Measurements from ENCODE around the gene SUN3.
A peak's percentile ranks its signal among the peaks of the same experiment; 100 is the strongest.

SUN3 gene

GRCh38 chr7:48028938-48029337 is at the start of gene SUN3:
Gene SUN3, minus strand, starts transcription at chr7:48029107. Its CDS starts 169 bp downstream, at chr7:48028938.
- DNase-seq, result no peak

GRCh38 chr7:48078470-48078869 is 49.6 kb upstream of the SUN3 start:
- no peak for DNase-seq

DNA sequence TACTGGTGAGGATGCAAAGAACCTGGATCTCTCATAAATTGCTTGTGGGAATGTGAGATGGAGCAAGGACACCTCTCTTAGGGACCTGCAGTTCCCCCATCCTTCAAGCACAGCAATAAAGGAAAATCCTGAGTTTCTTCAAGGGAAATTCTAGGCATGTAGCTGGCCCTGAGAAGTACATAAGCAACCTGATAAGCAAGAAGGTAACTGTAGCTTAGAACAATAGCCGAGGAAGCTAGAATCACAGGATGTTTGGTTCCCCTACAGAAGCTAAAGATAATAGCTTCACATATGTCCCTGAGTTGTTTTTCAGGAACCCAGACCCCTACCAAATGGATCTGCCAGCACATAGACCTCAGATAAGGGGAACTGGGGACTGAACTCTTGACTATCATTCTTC is 48.5 kb upstream of the SUN3 start:
- DNase-seq, result no peak

- no peak for DNase-seq
Observed at GRCh38 chr7:48074204-48074654, 45.3 kb upstream of the SUN3 start.

DNA sequence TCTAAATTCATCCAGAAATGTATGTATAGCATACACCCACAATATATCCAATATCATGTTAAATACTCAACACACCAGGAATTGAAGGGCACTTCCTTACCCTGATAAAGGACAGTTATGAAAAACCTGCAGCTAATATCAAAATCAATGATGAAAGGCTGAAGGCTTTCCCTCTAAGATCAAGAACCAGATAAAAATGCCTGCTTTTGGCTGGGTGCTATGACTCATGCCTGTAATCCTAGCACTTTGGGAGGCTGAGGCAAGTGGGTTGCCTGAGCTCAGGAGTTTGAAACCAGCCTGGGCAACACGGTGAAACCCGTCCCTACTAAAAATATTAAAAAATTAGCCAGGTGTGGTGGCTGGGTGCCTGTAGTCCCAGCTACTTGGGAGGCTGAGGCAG is 38.6 kb upstream of the SUN3 start:
- DNase-seq, result no peak

- no peak for DNase-seq
Observed at GRCh38 chr7:48063985-48064384, 35.1 kb upstream of the SUN3 start.

DNA sequence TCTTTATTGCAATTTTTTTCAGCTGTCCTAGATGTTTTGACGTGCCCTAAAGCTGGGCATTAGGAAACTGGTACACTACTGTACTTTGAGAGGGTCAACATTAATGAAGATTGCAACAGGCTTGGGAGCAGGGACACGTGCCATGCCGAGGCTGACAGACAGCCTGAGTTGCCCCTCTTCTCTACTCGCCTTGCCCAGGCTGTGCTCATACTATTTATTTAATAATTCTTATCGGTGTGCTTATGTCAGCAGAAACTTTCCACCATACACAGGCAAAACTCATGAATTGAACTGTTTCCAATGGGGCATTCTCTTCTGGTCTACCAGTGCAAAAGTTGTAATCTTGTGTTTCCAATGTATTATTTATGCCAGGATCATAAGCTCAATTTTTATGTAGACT is 30.8 kb upstream of the SUN3 start:
- DNase-seq, result no peak

DNA sequence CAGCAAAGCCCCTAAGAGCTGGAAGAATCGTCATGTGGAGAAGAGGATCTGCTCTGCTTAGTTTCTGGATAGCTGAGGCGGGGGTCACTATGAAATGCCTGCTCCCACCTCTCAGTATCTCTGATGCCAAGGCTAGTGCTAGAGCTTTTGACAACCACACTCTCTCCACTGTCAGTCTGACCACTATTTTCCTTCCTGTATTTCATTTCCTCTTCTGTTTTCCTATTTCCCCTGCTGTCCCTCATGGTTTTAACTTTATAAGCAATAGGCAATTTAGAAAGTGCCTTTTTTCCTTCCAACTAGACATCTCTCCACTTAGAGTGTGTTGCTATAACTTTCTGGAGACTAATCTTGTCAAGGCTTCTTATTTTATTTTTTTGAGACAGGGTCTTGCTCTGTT is 30.1 kb upstream of the SUN3 start:
- DNase-seq, result no peak

GRCh38 chr7:48053736-48054135 is 24.8 kb upstream of the SUN3 start:
- no peak for DNase-seq

GRCh38 chr7:48052748-48053147 is 23.8 kb upstream of the SUN3 start:
- DNase-seq, result no peak

- no peak for DNase-seq
Observed at GRCh38 chr7:48049850-48050249, 20.9 kb upstream of the SUN3 start.

DNA sequence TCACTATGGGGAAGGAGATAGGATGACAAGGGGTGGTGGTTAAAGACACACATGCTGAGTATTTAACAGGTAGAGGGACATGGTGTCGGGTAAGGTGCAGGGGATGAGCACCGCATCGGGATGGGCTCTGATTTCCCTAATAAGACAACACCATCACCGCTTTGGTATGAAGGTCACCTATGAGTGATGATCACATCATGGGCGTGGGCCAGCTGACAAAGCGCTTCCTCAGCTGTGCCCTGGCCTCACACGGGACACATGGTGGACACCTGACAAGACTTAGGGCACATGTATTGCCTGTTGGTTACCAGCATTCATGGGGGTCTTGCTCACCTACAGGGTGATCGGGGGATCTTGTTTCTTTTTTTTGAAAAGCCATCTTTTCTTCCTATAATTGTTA is 19.2 kb upstream of the SUN3 start:
- DNase-seq, result no peak

GRCh38 chr7:48046458-48046857 is 17.6 kb upstream of the SUN3 start:
- no peak for DNase-seq

DNA sequence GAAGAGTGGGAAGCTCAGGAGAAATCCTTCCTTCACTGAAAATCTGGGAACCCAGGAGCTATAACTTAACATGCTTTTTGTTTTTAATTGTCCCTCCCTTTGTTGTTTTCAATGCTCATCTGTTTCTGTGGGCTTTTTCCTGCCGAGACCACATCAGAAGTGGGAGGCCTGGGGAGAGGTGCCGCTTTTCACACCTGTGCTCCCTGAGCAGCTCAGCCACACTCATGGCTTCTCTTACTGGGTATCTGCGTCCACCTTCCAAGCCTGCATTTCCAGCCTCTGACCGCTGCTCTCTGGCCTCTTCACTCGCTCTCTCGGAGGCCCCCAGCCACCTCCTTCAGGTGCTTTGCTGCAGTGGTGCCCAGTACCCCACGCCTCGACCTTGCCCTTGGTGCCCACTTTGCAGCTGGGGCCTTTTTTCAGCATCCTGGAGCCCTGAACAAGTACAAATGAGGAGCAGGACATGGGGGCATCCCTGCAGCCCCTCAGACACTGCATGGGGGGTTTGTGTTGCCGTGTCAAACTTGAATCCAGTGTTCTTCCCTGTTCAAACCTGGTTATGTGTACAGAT is 16.4 kb upstream of the SUN3 start:
- DNase-seq, result no peak

- no peak for DNase-seq
Observed at GRCh38 chr7:48042636-48043035, 13.7 kb upstream of the SUN3 start.

GRCh38 chr7:48042216-48042615 is 13.3 kb upstream of the SUN3 start:
- DNase-seq, result no peak

DNA sequence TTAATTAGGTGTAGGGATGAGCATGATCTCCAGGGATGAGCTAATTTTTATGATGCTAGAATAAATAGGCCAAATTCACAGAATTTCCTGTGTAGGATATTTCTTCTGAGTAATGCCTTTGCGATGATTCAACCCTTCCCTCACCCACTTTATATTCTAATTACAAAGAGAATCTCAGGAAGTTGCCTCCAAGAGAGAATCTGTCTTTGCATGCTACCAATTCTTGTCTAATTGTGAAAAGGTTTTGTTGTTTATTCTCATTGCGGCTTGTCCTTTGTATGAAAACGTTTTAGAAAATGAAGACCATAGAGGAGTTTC is 12.7 kb upstream of the SUN3 start:
- no peak for DNase-seq

DNA sequence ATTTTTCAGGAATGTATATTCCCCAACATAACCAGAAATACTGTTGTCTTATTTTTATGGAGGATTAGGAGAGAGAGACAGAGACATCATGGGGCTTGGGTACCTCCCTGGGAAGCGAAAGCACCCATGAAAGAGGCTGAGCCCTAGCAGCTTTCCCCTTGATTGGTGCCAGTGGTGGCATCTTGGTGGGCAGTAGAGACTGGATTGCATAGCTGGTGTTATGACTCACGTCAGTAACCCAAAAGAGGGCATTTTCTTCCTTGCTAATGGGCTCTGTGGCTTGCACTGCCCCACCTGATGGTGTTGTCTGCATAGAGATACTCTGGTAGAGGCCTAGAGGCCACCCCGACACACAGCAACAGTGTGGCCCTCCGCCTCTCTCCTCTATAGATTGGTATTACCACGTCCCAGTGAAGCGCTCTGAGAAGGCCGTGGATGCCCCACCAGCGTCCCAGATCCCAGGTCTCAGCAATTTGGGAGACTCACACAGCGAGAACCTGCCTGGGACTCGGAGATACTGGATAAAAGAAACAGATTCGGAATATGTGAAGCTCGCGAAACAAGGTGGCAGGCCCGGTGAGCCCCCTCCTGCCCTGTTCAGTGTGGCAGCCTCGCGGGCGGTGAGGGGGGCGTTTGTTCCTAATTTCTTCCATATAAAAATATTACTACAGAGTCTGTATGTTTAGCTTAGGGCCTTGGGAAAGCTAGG is 12.2 kb upstream of the SUN3 start:
- DNase-seq, result no peak

DNA sequence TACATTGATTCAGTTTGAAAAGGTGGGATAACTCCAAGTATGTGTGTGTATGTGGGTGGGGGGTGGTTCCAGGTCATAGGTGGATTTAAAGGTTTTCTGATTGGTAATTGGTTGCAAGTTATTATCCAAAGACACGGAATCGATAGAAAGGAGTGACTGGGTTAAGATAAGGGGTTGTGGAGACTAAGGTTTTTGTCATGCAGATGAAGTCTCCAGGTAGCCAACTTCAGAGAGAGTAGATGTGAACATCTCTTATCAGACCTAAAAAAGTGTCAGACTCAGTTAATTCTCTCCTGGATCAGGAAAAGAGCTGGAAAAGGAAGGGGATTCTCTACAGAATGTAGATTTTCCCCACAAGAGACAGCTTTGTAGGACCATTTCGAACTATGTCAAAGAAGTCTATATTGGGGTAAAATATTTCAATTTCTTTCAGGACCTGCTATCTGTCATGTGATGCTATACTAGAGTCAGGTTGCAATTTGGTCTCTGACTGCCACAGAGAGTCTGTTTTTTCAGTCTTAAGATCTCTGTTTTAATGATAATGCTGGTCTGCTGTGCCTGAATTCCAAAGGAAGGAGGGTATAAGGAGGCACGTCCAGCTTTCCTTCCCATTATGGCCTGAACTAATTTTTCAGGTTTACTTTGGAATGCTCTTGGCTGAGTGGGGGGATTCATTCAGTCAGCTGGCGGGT is 10.1 kb upstream of the SUN3 start:
- no peak for DNase-seq

GRCh38 chr7:48035967-48036478 is 7.1 kb upstream of the SUN3 start:
- DNase-seq, result no peak

DNA sequence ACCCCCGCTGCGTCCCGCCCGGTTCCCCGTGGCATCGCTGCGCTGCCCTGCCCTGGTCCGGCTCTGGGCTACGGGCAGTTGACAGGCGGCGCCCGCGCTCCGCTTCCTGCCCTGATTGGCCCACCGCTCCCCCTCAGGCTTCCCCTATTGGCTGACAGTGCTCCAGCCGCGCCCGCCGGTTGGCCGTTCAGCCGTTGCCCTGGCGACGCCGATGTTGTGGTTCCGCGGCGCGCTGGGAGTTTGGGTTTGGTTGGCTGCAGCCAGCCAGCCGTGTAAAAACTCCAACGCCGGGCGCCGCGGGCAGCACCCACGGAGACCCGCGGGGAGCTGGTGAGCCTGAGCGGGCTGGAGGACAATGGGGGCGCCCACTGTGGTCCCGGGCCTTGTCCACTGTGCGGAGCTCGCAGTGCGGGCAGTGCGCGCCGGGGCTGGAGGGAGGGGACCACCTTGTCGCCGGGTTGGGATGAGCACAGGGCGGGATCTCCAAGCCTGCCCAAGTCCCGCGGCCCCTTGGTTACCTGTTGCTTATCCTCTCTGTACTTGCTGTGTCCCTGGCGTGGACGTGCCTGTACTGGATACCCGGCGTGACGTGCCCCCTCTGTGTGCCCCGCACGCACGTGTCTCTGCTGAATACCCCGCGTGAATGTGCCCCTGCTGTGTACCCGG is 6.5 kb upstream of the SUN3 start, which contains the start of gene C7orf57:
C7orf57 (plus strand) TSS at position 243 of the 666 bp plus-strand sequence. CDS start 766 bp downstream, outside the sequence.
- DNase-seq, result peak; percentile 83

DNA sequence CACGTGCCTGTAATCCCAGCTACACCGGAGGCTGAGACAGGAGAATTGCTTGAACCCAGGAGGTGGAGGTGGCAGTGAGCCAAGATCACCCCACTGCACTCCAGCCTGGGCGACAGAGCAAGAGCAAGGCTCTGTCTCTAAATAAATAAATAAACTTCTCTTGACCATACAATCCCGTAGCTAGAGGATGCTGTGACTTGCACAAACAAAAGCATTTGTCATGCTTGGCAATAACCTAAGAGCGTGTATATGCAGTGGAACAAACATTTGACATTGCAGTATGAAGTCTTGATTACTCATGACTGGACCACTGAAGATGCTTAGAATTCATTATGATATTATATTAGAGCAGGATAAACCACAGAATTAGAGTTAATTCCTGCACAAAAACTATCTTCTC is 5.0 kb upstream of the SUN3 start:
- DNase-seq, result no peak

DNA sequence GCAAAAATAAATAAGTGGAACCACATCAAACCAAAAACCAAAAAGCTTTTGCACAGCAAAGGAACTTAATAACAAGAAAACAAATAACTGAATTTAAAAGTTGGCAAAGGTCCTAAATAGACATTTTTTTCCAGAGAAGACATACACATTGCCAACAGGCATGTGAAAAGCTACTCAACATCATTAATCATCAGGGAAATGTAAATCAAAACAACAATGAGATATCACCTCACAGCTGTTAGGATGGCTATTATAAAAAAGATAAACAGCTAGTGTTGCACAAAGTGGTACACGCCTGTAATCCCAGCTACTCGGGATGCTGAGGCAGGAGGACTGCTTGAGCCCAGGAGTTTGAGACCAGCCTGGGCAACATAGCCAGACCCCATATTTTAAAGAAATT is 2.2 kb upstream of the SUN3 start:
- DNase-seq, result no peak

DNA sequence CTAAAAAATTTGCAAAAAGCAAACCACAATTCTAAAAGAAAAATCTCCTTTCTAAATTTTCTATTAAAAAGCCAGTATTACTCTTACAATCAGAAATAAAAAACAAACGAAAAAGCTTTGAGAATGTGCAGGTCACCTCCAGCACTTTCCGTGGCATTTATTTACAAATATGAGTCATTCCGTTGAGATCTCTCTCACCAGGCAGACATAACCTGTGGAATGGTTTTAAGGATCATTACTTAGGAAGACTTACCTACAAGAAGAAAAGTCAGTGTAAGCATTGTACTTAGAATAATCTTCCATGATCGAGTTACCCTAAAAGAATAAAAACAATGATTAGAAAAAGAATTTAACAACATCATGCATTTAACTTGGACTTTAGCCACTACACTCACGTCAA is 3.3 kb downstream of the SUN3 start:
- no peak for DNase-seq
